Transverse colon (tissue), 4 donors: ENCODE results near the gene TMEM270. TPM values are rescaled to one million over a fixed set of nuclear protein-coding genes. Genes with fewer than 3 reads are reported as not detected.
"Not testable (repeated sequence)": the region's sequence is repeated elsewhere in the genome, so short reads cannot be mapped to it uniquely, and the experiment has no call there.

ENCODE experiments used
- DNase-seq: peaks from one replicate; pipeline ENCODE4 v3.0.0-alpha.2; 2019
- H3K27ac ChIP-seq, 4 donors: fragments of 200-600 bp; sonication (generic); 2 replicates each; pipeline ENCODE4 v1.5.1; 2016 to 2018; ENCODE audit warnings: inconsistent platforms in 4 of 4
- H3K27me3 ChIP-seq: fragments of 200-600 bp; sonication (generic); 2 replicates; pipeline ENCODE4 v1.5.1; 2017; ENCODE audit warnings: inconsistent platforms
- H3K36me3 ChIP-seq, 4 donors: fragments of 200-600 bp; sonication (generic); 2 replicates each; pipeline ENCODE4 v1.5.1; 2017 to 2019; ENCODE audit warnings: inconsistent platforms in 4 of 4
- H3K4me1 ChIP-seq, 4 donors: fragments of 200-600 bp; sonication (generic); 2 replicates each; pipeline ENCODE4 v1.5.1; 2017 to 2020; ENCODE audit warnings: inconsistent platforms in 4 of 4
- H3K4me3 ChIP-seq, 4 donors: fragments of 200-600 bp; sonication (generic); 1 replicate in 1 of 4; 2 replicates in 3 of 4; pipeline versions ENCODE4 v1.5.1 to v1.6.1; 2017 to 2019; ENCODE audit warnings: inconsistent platforms in 4 of 4
- H3K9me3 ChIP-seq, 2 donors: fragments of 200-600 bp; sonication (generic); 2 replicates each; pipeline ENCODE4 v1.5.1; 2017 to 2019; ENCODE audit warnings: inconsistent platforms in 2 of 2
- EP300 ChIP-seq: sonication (generic); formaldehyde crosslinking; IDR thresholded peaks from one replicate; pipeline ENCODE4 v1.6.1; 2017; ENCODE audit warnings: antibody characterized with exemption, low read depth
- POLR2A ChIP-seq: fragments of 450-650 bp; IDR thresholded peaks from one replicate; pipeline ENCODE4 v1.6.1; 2016; ENCODE audit warnings: antibody characterized with exemption, mild to moderate bottlenecking, moderate library complexity
- POLR2AphosphoS5 ChIP-seq, 3 donors: sonication (generic); formaldehyde crosslinking; IDR thresholded peaks; one replicate each; pipeline ENCODE4 v1.6.1; 2016; ENCODE audit warnings: antibody characterized with exemption in 3 of 3
- WGBS, 2 donors: methylation state at CpG; one replicate each; pipeline ENCODE4 v1.1.5; 2018; ENCODE audit warnings: low coverage in 1 of 2; 5-methylcytosine and 5-hydroxymethylcytosine counted together
- in situ Hi-C, 4 donors: fragments of 200-750 bp; cut with MboI; loops; one replicate each; pipeline versions ENCODE4 v1.15.0 to v1.15.1; 2017; ENCODE audit warnings: low sequenced_read_pairs in 3 of 4, low pct_ligation_motif_present in 1 of 4, low pct_unique_long_range_greater_than_20kb in 1 of 4
- intact Hi-C: fragments of 100-400 bp; cut with DNase I; formaldehyde crosslinking; loops from one replicate; pipeline ENCODE4 v1.15.1; 2023; ENCODE audit warnings: low total_unique reads
- total RNA-seq, 4 donors: library from RNA; depleted of rRNA; stranded (reverse); fragments of >200 nt; gene quantifications; one replicate each; pipeline ENCODE4 v1.1.0, GENCODE V29; 2016
- TF ChIP-seq, protein P1 (sequence below), 5 experiments: fragments of 200-600 bp in 3 of 5; fragments of 450-650 bp in 2 of 5; sonication (generic) in 3 of 5; IDR thresholded peaks; 1 replicate in 2 of 5; 2 replicates in 3 of 5; pipeline ENCODE4 v1.5.1; 2016 to 2017; ENCODE audit warnings: antibody characterized with exemption in 5 of 5, inconsistent platforms in 3 of 5, mild to moderate bottlenecking in 2 of 5, moderate library complexity in 1 of 5

Gene TMEM270
- total RNA-seq, 4 donors from 2014 or later = not detected

DNA sequence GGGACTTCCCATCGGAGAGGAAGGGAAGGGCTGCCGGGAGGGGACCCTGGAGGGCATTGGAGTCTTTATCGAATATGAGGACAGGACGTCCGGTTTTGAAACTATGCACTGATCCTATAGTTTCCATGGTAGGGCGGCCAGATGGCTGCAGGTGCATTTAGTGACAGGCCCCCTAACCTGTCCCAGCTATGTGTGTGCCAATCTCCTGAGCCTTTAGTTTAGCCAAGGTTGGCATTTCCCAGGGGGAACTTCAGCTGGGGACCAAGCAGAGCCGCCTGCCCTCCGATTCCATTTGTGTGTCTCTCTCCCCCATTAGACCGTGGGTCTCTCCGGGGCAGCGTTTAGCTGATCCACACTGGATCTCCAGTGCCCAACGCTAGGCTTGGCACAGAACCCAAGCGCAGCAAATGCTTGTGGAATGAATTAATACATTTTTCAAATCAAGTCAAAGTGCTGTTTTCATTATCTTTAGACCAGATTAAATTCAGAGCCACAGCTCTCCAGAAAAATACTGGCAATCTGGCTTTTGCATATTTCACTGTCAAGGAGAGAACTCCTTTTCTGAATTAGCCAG is 19.9 kb downstream of the TMEM270 start:
- DNase-seq = no peak
- H3K4me3 ChIP-seq = no peak overlapping the region
- H3K4me1 ChIP-seq = peaks cover 5 to 11% (median 10%) of the 10 kb centered on the region in 4 donors
- H3K36me3 ChIP-seq = no peaks in the 10 kb centered on the region
- TF ChIP-seq POLR2A (no peak), POLR2AphosphoS5 (IDR thresholded peaks at IDR 0.05) (no peak), EP300 (no peak)
- TF ChIP-seq, protein P1, sequence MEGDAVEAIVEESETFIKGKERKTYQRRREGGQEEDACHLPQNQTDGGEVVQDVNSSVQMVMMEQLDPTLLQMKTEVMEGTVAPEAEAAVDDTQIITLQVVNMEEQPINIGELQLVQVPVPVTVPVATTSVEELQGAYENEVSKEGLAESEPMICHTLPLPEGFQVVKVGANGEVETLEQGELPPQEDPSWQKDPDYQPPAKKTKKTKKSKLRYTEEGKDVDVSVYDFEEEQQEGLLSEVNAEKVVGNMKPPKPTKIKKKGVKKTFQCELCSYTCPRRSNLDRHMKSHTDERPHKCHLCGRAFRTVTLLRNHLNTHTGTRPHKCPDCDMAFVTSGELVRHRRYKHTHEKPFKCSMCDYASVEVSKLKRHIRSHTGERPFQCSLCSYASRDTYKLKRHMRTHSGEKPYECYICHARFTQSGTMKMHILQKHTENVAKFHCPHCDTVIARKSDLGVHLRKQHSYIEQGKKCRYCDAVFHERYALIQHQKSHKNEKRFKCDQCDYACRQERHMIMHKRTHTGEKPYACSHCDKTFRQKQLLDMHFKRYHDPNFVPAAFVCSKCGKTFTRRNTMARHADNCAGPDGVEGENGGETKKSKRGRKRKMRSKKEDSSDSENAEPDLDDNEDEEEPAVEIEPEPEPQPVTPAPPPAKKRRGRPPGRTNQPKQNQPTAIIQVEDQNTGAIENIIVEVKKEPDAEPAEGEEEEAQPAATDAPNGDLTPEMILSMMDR (IDR thresholded peaks at IDR 0.05) = no peak
- peak overlapping the region; percentile 5 to 53 (median 21) for H3K27ac ChIP-seq
- H3K27me3 ChIP-seq = no peaks in the 10 kb centered on the region
- intact Hi-C loops = no loop called here
- H3K9me3 ChIP-seq = no peaks in the 10 kb centered on the region
- WGBS, 2 donors = 78% methylated on average over 13 of the region's 13 CpGs; no CpG with 5 or more reads in 1 of the 2 donors
- in situ Hi-C loops = loop anchor here in 1 of 4 donors (25.0 kb wide), 1 partner anchor 131 kb away; no protein-coding TSS in a partner anchor

DNA sequence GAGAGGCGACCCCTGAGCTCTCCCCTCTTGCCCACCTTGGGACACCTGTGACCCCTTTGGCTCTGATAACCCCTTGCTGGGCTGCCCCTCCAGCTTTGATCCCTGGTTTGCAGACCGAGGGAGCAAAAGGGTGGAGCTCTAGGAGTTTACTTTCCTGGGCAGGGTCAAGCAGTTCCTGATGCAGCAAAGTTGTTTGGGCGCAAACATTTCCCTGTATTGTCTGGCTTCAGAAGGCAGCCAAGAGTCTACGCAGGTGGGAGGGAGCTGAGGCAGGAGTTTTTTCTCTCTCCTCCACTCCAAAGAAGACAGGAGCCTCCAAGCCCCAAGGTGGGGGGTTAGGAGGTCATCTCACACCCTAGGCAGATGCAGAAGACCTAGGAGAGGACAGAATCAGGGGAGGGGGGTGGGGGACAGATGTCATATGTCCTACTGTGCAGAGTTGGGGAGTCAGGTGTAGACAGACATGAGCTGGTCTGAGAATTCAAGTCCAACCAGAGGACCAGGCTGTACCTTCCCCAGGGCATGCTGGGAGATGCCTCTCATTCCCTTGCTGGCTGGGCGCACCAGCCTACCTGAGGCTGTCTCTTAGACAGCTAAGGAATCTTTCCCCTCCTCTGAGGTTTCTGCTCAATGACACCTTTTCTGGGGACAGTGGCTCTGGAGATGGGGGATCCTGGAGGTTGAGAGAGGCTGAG is 20.5 kb downstream of the TMEM270 start:
- no peaks in the 10 kb centered on the region for H3K27me3 ChIP-seq
- TF ChIP-seq POLR2A (no peak), POLR2AphosphoS5 (IDR thresholded peaks at IDR 0.05) (no peak), EP300 (no peak)
- TF ChIP-seq, protein P1 (IDR thresholded peaks at IDR 0.05) = no peak
- DNase-seq = peak; percentile 32
- in situ Hi-C loops = loop anchor here in 1 of 4 donors (25.0 kb wide), 1 partner anchor 131 kb away; no protein-coding TSS in a partner anchor
- H3K36me3 ChIP-seq = no peaks in the 10 kb centered on the region
- intact Hi-C loops = no loop called here
- peak overlapping the region in 3 of 4 donors; percentile 5 to 53 (median 28) for H3K27ac ChIP-seq
- no peaks in the 10 kb centered on the region for H3K9me3 ChIP-seq
- peaks cover 5 to 16% (median 13%) of the 10 kb centered on the region in 4 donors for H3K4me1 ChIP-seq
- 39% methylated on average over 5 of the region's 5 CpGs; no CpG with 5 or more reads in 1 of the 2 donors for WGBS, 2 donors
- no peak overlapping the region for H3K4me3 ChIP-seq

DNA sequence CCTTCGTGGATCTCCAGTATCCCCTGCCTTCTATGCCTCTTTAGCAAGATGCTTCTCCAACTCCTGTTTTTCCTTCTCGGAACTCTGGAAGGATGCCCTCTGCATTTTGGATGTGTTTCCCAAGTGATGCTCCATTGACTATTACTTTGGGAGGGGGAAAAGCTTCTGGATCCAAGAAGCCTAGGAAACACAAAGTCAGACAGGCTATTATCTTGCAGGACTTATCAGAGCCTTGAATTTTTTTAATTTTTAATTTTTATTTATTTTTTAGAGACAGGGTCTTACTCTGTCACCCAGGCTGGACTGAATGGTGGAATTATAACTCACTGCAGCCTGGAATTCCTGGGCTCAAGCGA is 21.1 kb downstream of the TMEM270 start:
- DNase-seq = no peak
- Histone ChIP-seq H3K27me3 (no peaks in the 10 kb centered on the region), H3K9me3 (no peaks in the 10 kb centered on the region), H3K4me1 (peaks cover 9 to 21% (median 18%) of the 10 kb centered on the region in 4 donors), H3K4me3 (no peak overlapping the region), H3K27ac (peak overlapping the region in 1 of 4 donors; percentile 53), H3K36me3 (no peaks in the 10 kb centered on the region)
- in situ Hi-C loops = loop anchor here in 1 of 4 donors (25.0 kb wide), 1 partner anchor 130 kb away; no protein-coding TSS in a partner anchor
- WGBS, 2 donors = 90% methylated on average over 3 of the region's 3 CpGs; no CpG with 5 or more reads in 1 of the 2 donors
- no peak for TF ChIP-seq POLR2AphosphoS5 (IDR thresholded peaks at IDR 0.05)
- TF ChIP-seq, protein P1 (IDR thresholded peaks at IDR 0.05) = no peak
- TF ChIP-seq EP300 = no peak
- TF ChIP-seq POLR2A = no peak
- intact Hi-C loops = no loop called here

DNA sequence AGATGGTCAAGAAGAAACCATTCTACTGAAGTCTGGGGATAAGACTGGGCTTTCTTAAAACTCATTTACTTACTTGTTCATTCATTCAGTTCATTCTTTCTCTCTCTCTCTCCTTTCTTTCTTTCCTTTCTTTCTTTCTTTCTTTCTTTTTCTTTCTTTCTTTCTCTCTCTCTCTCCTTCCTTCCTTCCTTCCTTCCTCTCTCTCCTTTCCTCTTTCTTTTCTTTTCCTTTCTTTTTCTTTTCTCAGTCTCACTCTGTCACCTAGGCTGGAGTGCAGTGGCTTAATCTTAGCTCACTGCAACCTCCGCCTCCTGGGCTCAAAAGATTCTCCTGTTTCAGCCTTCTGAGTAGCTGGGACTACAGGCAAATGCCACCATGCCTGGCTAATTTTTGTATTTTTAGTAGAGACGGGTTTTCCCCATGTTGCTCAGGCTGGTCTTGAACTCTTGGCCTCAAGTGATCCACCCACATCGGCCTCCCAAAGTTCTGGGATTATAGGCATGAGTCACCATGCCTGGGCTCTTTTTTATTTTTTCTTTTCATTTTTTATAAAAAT is 24.0 kb downstream of the TMEM270 start:
- intact Hi-C loops, H3K27ac ChIP-seq, H3K9me3 ChIP-seq, H3K4me3 ChIP-seq, DNase-seq, H3K27me3 ChIP-seq, H3K36me3 ChIP-seq: not testable (repeated sequence)
- H3K4me1 ChIP-seq = peaks cover 6 to 20% (median 18%) of the 10 kb centered on the region in 4 donors
- 80% methylated on average over 3 of the region's 3 CpGs; no CpG with 5 or more reads in 1 of the 2 donors for WGBS, 2 donors
- in situ Hi-C loops = loop anchor here in 1 of 4 donors (25.0 kb wide), 1 partner anchor 127 kb away; no protein-coding TSS in a partner anchor
